GM20431 (cell line): ENCODE data around the gene PTPRQ.

Experiments
- in situ Hi-C: fragments of 300-500 bp; cut with MseI, MboI; formaldehyde crosslinking; loops from one replicate; pipeline ENCODE4 v1.15.0; 2020; ENCODE audit warnings: low sequenced_read_pairs; ENCODE audit not compliant: unreplicated experiment

PTPRQ gene

GRCh38 chr12:80470403-80470802, 26.4 kb downstream of the PTPRQ start:
- in situ Hi-C loops = no loop called here

- in situ Hi-C loops = no loop called here
Observed at GRCh38 chr12:80472236-80472635, 28.2 kb downstream of the PTPRQ start.

DNA sequence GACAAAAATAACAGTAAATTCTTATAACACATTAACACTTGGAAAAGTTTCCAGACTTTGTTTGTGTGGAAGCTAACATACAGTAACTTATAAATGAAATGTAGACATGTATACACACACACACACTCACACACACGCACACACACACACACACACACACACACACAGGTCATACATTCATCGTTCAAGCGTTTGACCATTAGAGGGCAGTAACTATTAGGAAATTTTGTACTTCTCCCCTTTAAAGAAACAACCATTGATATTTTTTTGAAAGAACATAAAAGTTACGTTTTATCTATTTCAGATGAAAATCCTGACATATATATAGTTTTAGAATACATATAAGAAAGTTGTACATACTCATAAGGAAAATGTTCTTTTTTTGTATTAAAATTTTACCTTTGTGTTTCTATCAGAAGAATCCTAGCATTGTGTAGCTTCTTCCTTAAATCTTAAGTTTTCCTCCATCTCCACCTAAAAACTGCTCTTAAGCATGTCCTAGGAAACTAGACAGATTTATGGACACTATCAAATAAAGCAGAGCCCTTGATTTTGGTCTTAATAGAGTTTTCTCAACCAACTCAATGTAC, 29.0 kb downstream of the PTPRQ start:
- in situ Hi-C loops = no loop called here

- in situ Hi-C loops = loop anchor here (25.0 kb wide), 1 partner anchor 285 kb away; no protein-coding TSS in a partner anchor
Observed at GRCh38 chr12:80477521-80478145, 33.6 kb downstream of the PTPRQ start.

GRCh38 chr12:80484746-80485145, 40.7 kb downstream of the PTPRQ start:
- in situ Hi-C loops = loop anchor here (25.0 kb wide), 1 partner anchor 278 kb away; no protein-coding TSS in a partner anchor

DNA sequence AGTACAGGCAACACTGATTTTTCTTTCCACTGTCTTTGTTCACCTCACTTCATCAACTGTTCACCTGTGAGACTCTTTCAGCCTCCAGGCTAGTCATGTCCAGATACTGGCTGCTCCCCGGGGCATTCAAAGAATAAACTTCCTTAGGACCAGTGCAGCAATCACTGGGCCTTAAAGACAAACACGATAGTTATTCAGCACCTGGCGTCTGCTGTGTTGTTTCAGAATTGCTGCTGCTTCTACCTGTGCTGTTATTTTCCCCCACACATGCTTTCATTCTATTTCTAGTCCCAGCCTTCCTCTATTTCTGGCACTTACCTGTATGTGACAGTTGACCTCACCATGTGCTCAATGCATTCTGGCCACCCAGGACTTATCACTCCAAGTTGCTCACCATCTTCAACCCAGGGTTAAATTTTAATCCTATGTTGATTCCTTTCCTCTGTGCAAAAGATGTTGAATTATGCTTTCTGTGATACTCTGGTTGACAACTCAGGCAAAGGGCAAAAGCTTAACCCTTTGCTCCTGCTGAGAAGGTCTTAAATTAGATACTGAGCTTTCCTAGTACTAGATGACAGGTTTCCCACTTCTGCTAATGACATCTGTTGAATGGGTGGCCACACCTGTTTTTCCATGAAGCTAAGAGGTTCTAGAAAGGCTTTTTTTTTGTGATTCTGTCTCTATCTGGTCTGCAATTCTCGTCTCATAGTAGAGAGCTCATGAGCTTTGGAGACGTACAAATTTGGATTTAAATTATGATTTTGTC, 41.4 kb downstream of the PTPRQ start:
- in situ Hi-C loops = loop anchor here (25.0 kb wide), 1 partner anchor 277 kb away; no protein-coding TSS in a partner anchor

DNA sequence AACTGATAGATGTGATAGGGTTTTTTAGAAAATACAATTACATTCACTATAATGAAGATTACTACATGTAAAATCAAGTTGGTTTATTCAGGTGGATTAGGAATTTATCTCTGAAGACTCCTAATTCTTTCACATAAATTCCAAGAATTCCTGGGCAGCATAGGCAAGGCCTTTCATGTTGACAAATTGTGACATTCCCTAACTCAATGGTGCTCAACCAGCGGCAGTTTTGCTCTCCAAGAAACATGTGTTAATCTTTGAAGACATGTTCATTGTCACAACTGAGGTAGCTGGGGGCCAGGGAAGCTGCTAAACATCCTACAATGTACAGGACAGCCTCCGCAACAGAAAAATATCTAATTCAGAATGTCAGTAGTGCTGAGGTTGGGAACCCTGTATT, 46.3 kb downstream of the PTPRQ start:
- in situ Hi-C loops = loop anchor here (25.0 kb wide), 1 partner anchor 272 kb away; no protein-coding TSS in a partner anchor

DNA sequence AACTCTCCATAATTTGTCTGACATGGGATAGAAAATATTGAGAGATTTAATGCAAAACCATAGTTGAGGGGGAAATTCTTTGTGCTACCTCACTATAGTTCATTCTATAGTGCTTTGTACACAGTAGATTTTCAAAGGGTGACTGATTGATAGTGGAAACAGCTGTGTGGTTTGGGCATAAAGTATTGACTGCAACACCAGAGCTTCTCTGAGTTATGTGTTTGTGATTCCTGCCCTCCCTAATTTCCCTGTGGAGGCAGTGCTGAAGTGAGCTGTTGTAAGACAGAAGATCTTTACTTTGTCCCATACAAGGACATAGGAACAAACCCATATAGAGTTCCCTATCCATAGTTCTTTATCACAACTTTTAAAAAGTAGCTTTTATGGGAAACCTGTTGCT, 47.1 kb downstream of the PTPRQ start:
- in situ Hi-C loops = loop anchor here (25.0 kb wide), 1 partner anchor 271 kb away; no protein-coding TSS in a partner anchor

DNA sequence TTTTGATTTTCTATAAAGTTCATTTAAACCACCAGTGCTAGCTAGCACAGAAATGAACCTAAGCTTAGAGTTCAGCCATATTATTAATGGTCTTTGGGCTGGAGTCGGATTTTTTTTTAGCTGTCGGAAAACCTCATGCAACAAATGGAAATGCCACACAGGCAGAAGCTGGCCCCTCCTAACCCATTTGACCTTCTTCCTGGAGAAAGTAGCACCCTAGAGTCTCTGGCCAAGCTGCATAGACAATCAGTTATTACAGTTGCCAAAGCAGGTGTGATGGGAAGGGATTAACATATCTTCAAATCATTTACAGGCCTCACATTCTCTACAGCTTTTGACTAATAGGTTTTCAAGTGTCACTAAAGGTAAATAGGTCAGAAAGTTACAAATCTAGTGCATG, 49.4 kb downstream of the PTPRQ start:
- in situ Hi-C loops = loop anchor here (25.0 kb wide), 1 partner anchor 269 kb away; no protein-coding TSS in a partner anchor

- in situ Hi-C loops = loop anchor here (25.0 kb wide), 1 partner anchor 267 kb away; no protein-coding TSS in a partner anchor
Observed at GRCh38 chr12:80494836-80495235, 50.8 kb downstream of the PTPRQ start.

DNA sequence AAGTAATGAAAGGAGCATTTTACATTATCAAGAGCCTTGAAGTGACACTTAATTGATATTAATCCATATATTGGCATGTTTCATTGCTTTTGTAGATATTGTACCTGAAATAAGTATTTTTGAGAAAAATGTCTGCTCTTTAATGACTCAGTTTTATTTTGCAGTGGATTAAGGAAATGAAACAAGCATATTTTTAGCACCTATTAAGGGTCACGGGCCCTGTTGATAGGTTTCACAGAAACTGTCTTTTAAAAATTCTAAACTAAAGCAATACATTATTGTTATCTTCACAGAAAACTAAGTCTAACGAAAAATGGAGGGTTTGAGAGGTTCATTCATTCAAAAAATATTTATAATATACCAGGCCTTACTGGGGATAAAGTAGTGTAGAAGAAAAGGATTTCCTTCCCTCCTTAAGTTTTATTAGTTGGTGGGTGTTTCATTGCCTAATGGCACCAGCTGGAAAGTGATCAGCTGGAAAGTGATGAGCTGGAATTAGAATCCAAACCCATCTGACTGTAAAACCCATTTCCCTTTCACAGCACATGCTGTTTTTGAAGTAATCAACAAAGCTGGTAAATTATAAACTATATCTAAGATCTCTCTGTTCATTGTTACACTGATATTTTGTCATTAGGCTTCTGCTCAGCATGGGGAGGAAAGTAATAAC, 54.2 kb downstream of the PTPRQ start:
- in situ Hi-C loops = loop anchor here (25.0 kb wide), 1 partner anchor 264 kb away; no protein-coding TSS in a partner anchor

DNA sequence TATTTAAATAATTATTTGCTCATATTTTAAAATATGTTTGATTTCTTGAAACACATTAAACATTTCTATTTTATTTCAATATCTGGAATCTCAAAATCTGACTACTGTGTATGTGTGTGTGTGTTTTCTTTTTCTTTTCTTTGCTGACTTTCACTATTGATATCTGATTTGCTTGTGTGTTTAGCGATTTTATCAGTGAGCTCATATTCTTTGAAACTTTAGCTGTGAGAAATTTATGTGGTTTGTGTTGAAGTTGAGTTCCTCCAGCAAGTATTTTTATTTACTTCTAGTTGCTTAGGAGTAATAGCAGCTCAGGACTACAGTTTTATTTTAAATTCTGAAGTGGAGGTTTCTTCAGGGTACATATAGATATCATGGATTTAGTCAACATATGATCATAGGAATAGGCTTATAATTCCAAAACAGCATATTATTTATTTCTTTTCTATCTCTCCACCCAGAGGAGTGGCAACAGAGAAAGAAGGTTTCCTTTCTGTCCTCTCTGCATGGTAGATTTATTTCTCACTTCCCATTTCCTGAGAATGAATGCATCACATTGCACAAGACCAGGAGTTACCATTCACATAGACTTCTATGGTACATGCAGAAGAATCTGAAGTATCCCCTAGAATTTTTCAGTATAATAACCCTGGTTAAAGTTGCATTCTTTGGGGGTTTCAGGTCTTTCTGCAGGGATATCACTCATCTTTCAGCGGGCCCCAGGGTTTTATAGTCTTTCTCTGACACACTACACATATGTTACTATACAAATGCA, 60.5 kb downstream of the PTPRQ start:
- in situ Hi-C loops = no loop called here

- in situ Hi-C loops = no loop called here
Observed at GRCh38 chr12:80509781-80510556, 65.9 kb downstream of the PTPRQ start.

DNA sequence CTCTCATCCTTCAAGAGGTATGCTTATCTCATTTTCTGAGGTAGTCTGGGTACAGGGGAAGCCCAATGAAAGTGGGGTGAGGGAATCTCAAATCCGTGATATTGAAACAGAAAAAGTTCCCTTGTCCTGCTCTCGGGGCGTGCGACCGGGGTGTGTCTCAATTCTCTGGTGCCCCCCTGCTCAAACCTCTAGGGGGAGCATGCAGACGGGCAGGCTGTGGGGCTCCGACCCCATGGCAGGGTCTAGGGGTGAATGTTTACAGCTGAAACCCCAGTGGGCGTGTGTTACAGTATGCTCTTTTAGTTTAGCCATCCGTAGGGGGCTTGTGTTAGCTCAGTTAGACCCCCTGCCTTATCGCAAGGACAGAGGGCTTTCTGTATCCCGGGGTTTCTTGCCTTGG, 68.7 kb downstream of the PTPRQ start:
- in situ Hi-C loops = no loop called here

GRCh38 chr12:80513211-80513610, 69.2 kb downstream of the PTPRQ start:
- in situ Hi-C loops = no loop called here

- in situ Hi-C loops = no loop called here
Observed at GRCh38 chr12:80517655-80518054, 73.6 kb downstream of the PTPRQ start.

DNA sequence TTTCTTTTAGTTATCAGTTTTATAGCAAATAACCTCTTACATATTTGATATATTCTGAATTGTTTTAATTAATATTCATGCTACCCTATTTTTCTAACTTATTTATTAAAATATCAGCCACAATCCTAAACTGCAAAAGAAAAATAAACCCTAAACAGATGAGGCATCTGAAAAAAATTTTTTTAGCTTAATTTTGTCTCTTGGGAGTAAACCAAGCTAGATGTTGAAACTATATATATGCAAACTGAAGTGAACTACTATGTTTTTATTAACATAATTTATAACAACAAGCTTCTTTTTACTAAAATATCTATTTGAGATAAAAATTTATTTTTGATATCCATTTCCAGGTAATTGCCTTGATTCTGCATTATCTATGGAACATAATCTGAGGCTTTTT, 87.6 kb downstream of the PTPRQ start:
- in situ Hi-C loops = no loop called here

GRCh38 chr12:80539029-80539428, 95.0 kb downstream of the PTPRQ start:
- in situ Hi-C loops = no loop called here

GRCh38 chr12:80549298-80549697, 105.3 kb downstream of the PTPRQ start:
- in situ Hi-C loops = no loop called here
